ENCODE data around the gene GPAT2.
"Not testable (repeated sequence)": the region's sequence is repeated elsewhere in the genome, so short reads cannot be mapped to it uniquely, and the experiment has no call there.

The GPAT2 gene, protein sequence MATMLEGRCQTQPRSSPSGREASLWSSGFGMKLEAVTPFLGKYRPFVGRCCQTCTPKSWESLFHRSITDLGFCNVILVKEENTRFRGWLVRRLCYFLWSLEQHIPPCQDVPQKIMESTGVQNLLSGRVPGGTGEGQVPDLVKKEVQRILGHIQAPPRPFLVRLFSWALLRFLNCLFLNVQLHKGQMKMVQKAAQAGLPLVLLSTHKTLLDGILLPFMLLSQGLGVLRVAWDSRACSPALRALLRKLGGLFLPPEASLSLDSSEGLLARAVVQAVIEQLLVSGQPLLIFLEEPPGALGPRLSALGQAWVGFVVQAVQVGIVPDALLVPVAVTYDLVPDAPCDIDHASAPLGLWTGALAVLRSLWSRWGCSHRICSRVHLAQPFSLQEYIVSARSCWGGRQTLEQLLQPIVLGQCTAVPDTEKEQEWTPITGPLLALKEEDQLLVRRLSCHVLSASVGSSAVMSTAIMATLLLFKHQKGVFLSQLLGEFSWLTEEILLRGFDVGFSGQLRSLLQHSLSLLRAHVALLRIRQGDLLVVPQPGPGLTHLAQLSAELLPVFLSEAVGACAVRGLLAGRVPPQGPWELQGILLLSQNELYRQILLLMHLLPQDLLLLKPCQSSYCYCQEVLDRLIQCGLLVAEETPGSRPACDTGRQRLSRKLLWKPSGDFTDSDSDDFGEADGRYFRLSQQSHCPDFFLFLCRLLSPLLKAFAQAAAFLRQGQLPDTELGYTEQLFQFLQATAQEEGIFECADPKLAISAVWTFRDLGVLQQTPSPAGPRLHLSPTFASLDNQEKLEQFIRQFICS

DNA sequence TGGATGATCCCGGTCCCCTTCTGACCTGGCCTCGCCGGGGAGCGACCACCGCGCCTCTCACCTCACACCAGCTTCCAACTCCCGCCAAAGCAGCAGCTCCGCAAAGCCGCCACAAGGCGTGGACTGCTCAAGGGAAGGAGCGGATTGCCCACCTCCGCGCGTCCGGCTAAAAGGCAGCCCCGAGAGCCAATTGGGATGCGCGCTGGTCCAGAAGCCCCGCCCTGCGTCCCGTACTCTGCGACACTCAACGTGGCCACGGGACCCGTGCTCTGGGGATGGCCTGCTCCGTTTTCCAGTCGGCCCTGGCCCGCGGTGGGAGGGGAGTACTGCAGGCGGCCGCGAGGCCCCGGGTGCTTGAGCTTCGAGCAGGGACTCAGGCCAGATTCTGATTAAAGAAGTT lies at the start of gene GPAT2:
Gene GPAT2, minus strand, starts transcription at position 125 of the 400 bp plus-strand sequence. CDS start 2,557 bp downstream, outside the sequence.
- H3K4me3 ChIP-seq (replicated peaks in 1 of 2; ENCODE audit: low read depth in 2 of 2, low read length in 2 of 2); DNase-seq (ENCODE audit: low read depth in 2 of 2): not testable (repeated sequence)

DNA sequence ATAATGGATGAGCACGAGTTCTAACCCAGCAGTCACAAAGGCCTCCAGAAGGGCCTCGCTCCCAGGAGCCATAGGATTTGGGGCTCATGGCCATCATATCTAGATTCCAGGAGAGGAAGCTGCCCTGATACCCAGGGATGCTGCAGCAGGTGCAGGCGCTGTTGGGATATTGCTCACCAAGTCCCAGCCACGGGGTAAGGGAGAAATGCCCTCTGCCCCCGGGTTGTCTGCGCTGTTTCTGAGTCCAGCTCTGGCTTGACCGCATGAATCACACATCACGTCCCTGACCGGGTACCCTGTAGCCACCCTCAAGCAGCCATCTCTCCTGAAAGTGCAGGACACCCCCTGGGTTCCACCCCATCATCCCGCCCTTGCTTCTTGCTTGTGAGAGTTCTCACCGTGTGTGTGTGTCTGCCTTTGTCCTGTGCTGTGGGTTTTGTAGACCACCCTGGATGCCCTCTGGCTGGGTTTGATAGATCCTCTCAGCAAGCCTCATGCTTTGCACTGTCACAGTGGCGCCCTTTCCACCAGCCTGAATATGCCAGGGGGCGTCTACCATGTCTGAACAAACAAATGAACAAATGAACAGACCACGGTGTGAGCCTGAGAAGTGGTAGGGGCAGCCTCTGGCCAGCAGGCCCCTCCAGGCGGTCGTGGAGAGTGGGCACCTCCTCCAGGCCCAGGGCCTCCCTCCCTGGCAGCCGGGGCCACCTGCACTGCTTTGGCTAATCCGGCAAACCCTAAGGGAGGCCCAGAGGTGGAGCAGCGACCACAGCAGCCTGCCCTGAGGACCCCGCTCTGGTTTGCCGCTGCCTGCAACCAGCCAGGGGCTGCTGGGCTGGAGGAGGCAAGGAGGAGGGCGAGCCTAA lies 49.5 kb upstream of the GPAT2 start:
- DNase-seq (ENCODE audit: low read depth in 2 of 2): no peak
- H3K4me3 ChIP-seq (replicated peaks in 1 of 2; ENCODE audit: low read depth in 2 of 2, low read length in 2 of 2): no peak overlapping the region
- TF ChIP-seq, protein P1, sequence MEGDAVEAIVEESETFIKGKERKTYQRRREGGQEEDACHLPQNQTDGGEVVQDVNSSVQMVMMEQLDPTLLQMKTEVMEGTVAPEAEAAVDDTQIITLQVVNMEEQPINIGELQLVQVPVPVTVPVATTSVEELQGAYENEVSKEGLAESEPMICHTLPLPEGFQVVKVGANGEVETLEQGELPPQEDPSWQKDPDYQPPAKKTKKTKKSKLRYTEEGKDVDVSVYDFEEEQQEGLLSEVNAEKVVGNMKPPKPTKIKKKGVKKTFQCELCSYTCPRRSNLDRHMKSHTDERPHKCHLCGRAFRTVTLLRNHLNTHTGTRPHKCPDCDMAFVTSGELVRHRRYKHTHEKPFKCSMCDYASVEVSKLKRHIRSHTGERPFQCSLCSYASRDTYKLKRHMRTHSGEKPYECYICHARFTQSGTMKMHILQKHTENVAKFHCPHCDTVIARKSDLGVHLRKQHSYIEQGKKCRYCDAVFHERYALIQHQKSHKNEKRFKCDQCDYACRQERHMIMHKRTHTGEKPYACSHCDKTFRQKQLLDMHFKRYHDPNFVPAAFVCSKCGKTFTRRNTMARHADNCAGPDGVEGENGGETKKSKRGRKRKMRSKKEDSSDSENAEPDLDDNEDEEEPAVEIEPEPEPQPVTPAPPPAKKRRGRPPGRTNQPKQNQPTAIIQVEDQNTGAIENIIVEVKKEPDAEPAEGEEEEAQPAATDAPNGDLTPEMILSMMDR (IDR thresholded peaks at IDR 0.05; ENCODE audit: low read depth, low read length): no peak

DNA sequence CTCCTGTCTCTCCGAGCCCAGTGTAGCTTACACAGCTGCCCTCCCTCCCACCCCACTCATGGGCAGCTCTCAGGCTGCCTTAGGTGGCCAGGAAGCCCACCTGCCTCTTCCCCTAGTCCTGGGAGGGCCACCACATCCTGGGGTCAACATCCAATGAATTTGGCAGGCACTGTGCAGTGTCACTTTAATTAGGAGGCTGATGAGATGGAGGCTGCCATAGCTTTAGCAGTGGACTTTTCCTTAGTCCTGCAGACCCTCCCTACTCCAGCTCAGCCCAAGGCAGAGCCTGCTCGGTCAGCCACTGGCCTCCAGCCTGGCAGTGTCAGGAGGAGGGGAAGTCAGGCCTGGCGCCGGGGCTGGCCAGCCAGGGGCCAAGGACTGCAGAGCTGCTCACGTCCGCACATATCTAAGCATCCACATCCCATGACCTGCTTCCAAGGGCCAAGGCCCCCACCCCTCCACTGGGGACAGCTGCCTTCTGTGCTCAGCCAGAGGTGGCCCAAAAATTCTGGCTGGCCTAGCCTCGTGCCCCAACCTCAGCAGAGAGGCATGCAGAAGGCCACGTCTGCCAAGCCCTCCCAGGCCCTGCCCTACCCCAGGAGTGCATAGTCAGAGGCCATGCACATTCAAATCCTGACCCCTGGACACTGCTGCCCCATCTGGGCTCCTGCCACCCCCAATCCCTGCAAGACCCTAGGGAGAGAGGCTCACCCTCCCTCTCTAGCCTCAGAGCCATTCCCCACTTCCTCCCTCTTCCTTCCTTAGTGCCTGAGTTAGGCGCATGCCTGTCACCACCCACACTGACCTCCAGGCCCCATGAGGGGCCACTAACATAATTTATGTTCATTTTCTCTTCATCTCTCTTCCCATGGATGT lies 48.6 kb upstream of the GPAT2 start:
- TF ChIP-seq, protein P1 (IDR thresholded peaks at IDR 0.05; ENCODE audit: low read depth, low read length): no peak
- no peak for DNase-seq (ENCODE audit: low read depth in 2 of 2)
- no peak overlapping the region for H3K4me3 ChIP-seq (replicated peaks in 1 of 2; ENCODE audit: low read depth in 2 of 2, low read length in 2 of 2)

DNA sequence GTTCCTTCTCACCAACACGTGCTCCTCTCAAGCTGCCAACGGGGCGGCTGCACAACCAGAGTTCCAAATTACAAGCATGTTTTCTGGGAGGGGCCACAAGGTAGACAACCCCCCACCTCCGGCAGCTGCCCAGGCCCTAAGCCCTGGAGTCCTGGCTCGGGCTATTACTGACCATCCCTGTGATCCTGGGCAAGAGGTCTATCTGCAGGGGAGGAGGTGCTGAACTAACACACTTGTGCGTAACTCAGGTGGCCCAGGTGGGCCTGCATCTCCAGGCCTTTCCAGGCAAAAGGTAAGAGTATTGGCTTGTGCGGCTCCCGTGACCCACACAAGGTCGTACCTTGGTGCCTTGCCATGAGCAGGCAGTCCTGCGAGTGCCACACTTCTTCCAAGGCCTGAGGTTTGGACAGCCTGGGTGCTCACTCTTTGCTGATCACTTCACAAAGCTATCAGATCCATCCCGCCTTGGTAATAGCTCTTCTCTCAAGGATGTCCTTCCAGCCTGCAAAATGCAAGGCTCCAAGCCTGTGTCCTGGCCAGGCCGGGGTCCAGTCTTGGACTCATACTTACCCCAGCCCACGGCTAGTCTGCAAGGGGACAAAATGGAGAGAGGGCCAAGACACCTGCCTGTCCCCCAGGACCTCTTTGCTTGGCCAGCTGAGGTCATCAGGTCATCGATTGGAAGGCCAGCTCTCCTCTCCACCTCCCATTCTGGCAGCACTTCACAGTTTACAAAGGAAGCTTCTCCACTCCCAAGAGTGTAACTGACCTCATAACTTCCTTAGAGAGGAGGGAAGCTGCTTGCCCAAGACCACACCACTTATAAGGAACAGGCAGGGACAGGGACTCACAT lies 47.7 kb upstream of the GPAT2 start:
- TF ChIP-seq, protein P1 (IDR thresholded peaks at IDR 0.05; ENCODE audit: low read depth, low read length): no peak

DNA sequence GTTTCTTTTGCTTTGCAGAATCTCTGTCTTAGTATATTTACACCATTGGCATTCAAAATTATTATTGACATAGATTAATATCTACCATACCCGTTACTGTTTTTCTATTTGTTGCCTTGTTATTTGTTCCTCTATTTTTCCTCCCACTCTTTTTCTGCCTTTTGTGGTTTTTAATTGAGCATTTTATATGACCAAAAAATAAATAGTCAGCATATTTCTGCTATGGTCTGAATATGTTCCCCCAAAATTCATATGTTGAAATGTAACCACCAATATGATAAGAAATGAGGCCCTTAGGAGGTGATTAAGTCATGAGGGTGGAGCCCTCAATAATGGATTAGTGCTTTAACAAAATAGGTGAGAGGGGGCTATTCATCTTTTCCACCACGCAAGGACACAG lies 46.3 kb upstream of the GPAT2 start:
- no peak for DNase-seq (ENCODE audit: low read depth in 2 of 2)
- TF ChIP-seq, protein P1 (IDR thresholded peaks at IDR 0.05; ENCODE audit: low read depth, low read length): no peak
- no peak overlapping the region for H3K4me3 ChIP-seq (replicated peaks in 1 of 2; ENCODE audit: low read depth in 2 of 2, low read length in 2 of 2)

More for the DNA sequence above, 47.7 kb upstream of the GPAT2 start:
- H3K4me3 ChIP-seq (replicated peaks in 1 of 2; ENCODE audit: low read depth in 2 of 2, low read length in 2 of 2): no peak overlapping the region
- no peak for DNase-seq (ENCODE audit: low read depth in 2 of 2)

DNA sequence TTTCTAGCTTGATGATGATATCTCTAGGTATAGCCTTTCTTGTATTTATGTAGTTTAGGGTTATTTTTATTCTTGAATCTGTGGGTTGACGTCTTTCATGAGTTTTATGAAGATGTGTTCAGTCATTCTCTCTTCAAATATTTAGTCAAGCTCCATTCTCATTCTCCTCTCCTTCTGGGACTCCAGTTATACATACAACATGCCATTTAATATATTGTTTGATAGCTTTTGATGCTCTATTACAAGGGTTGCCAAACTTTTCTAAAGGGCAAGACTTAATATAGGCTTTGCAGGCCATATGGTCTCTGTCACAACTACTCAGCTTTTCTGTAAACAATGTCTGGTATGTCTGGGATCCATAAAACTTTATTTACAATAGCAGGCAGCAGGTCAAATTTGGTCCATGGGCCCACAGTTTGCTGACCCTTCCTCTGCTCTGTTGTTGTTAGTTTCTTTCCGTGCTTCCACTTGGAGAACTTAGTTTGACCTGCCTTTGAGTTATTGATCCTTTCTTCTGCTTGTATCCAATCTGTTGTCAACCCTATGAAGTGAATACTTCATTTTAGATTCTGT lies 40.6 kb upstream of the GPAT2 start:
- DNase-seq (ENCODE audit: low read depth in 2 of 2): no peak
- TF ChIP-seq, protein P1 (IDR thresholded peaks at IDR 0.05; ENCODE audit: low read depth, low read length): no peak
- no peak overlapping the region for H3K4me3 ChIP-seq (replicated peaks in 1 of 2; ENCODE audit: low read depth in 2 of 2, low read length in 2 of 2)

All from cardiac fibroblast (primary cell).